Smooth muscle cell (in vitro differentiated cells): ENCODE results near the gene CDKN2D. TPM values are rescaled to one million over a fixed set of nuclear protein-coding genes. Genes with fewer than 3 reads are reported as not detected.

Experiments
- DNase-seq: peaks from one replicate; lab custom pipeline; 2025; ENCODE audit not compliant: unreplicated experiment; lab: John Stamatoyannopoulos, UW
- H2AFZ ChIP-seq: fragments of 200-600 bp; sonication (generic); 2 replicates; pipeline ENCODE4 v1.6.0; 2016; ENCODE audit warnings: antibody characterized with exemption, low read depth, mild to moderate bottlenecking
- H3F3A ChIP-seq: fragments of 200-600 bp; sonication (generic); 2 replicates; pipeline ENCODE4 v1.6.0; 2017; ENCODE audit warnings: antibody characterized with exemption, low read depth
- H3K27ac ChIP-seq: fragments of 200-600 bp; sonication (generic); 2 replicates; pipeline ENCODE4 v1.5.1; 2016; ENCODE audit warnings: low read depth, mild to moderate bottlenecking
- H3K27me3 ChIP-seq: fragments of 200-600 bp; sonication (generic); 2 replicates; pipeline ENCODE4 v1.6.1; 2016; ENCODE audit warnings: low read depth, mild to moderate bottlenecking
- H3K36me3 ChIP-seq: fragments of 200-600 bp; sonication (generic); 2 replicates; pipeline ENCODE4 v1.5.1; 2016; ENCODE audit warnings: low read depth
- H3K4me1 ChIP-seq: fragments of 200-600 bp; sonication (generic); 2 replicates; pipeline ENCODE4 v1.5.1; 2016; ENCODE audit warnings: low read depth
- H3K4me2 ChIP-seq: fragments of 200-600 bp; sonication (generic); 2 replicates; pipeline ENCODE4 v1.6.0; 2016; ENCODE audit warnings: mild to moderate bottlenecking
- H3K4me3 ChIP-seq: fragments of 200-600 bp; sonication (generic); 2 replicates; pipeline ENCODE4 v1.5.1; 2016; ENCODE audit warnings: mild to moderate bottlenecking
- H3K79me2 ChIP-seq: fragments of 200-600 bp; sonication (generic); 2 replicates; pipeline ENCODE4 v1.6.0; 2016; ENCODE audit warnings: low read depth, mild to moderate bottlenecking
- H3K9ac ChIP-seq: fragments of 200-600 bp; sonication (generic); 2 replicates; pipeline ENCODE4 v1.6.0; 2016; ENCODE audit warnings: low read depth
- H3K9me3 ChIP-seq: fragments of 200-600 bp; sonication (generic); replicated peaks from 2 replicates; pipeline ENCODE4 v1.5.1; 2016; ENCODE audit warnings: low read depth
- H4K20me1 ChIP-seq: fragments of 200-600 bp; sonication (generic); 2 replicates; pipeline ENCODE4 v1.6.0; 2016; ENCODE audit warnings: low read depth
- CTCF ChIP-seq: fragments of 200-600 bp; sonication (generic); IDR thresholded peaks from 2 replicates; pipeline ENCODE4 v1.5.1; 2017; ENCODE audit warnings: borderline replicate concordance, mild to moderate bottlenecking, antibody characterized with exemption; ENCODE audit not compliant: insufficient read depth, poor library complexity, severe bottlenecking
- WGBS: methylation state at CpG from one replicate; pipeline ENCODE4 v1.1.7; 2016; ENCODE audit warnings: low lambda C conversion rate; 5-methylcytosine and 5-hydroxymethylcytosine counted together
- polyA plus RNA-seq: library from polyadenylated mRNA; unstranded; fragments of >200 nt; fragmentation: Nextera tagmentation; extraction: Ambion mirVana; gene quantifications from 2 replicates; pipeline ENCODE4 v1.2.1, GENCODE V29; 2016
- total RNA-seq: library from RNA; depleted of rRNA; stranded (reverse); fragments of >200 nt; gene quantifications from 2 replicates; pipeline ENCODE4 v1.2.3, GENCODE V29; 2014

Gene CDKN2D
- total and polyA plus RNA-seq, 2 experiments from 2014 or later: 5.4 to 25.3 TPM

GRCh38 chr19:10519421-10519820 lies 49.4 kb downstream of the CDKN2D start:
- H3K4me3 ChIP-seq: no peak overlapping the region
- TF ChIP-seq CTCF: no peak
- peaks cover 9% of the 10 kb centered on the region for H3K27me3 ChIP-seq
- H3K4me1 ChIP-seq: peaks cover 12% of the 10 kb centered on the region
- H3K4me2 ChIP-seq: no peak overlapping the region
- no peaks in the 10 kb centered on the region for H4K20me1 ChIP-seq
- no peak overlapping the region for H3K9ac ChIP-seq
- H2AFZ ChIP-seq: no peak overlapping the region
- no peaks in the 10 kb centered on the region for H3K9me3 ChIP-seq
- no peak for DNase-seq
- H3K27ac ChIP-seq: no peak overlapping the region
- 92% methylated on average over 7 of the region's 7 CpGs for WGBS
- H3F3A ChIP-seq: no peaks in the 10 kb centered on the region
- peaks cover 16% of the 10 kb centered on the region for H3K79me2 ChIP-seq
- no peaks in the 10 kb centered on the region for H3K36me3 ChIP-seq

- no peak for DNase-seq
- H3F3A ChIP-seq: no peaks in the 10 kb centered on the region
- H3K4me3 ChIP-seq: peak overlapping the region; percentile 54
- H3K9me3 ChIP-seq: no peaks in the 10 kb centered on the region
- H3K79me2 ChIP-seq: peaks cover 16% of the 10 kb centered on the region
- peaks cover 12% of the 10 kb centered on the region for H3K4me1 ChIP-seq
- H3K36me3 ChIP-seq: no peaks in the 10 kb centered on the region
- no peaks in the 10 kb centered on the region for H4K20me1 ChIP-seq
- TF ChIP-seq CTCF: no peak
- 34% methylated on average over 32 of the region's 33 CpGs for WGBS
- peak overlapping the region; percentile 73 for H2AFZ ChIP-seq
- peak overlapping the region; percentile 93 for H3K4me2 ChIP-seq
- peaks cover 15% of the 10 kb centered on the region for H3K27me3 ChIP-seq
- no peak overlapping the region for H3K27ac ChIP-seq
- no peak overlapping the region for H3K9ac ChIP-seq
Measured at GRCh38 chr19:10518444-10519361, 50.1 kb downstream of the CDKN2D start.

GRCh38 chr19:10517760-10518443 lies 50.9 kb downstream of the CDKN2D start:
- Histone ChIP-seq H3K79me2 (peaks cover 16% of the 10 kb centered on the region), H4K20me1 (no peaks in the 10 kb centered on the region), H3K27me3 (peaks cover 19% of the 10 kb centered on the region), H3K27ac (no peak overlapping the region), H3K9ac (no peak overlapping the region), H3K9me3 (no peaks in the 10 kb centered on the region), H3F3A (no peaks in the 10 kb centered on the region), H2AFZ (peak overlapping the region; percentile 73), H3K4me3 (peak overlapping the region; percentile 54), H3K4me1 (peaks cover 12% of the 10 kb centered on the region), H3K36me3 (no peaks in the 10 kb centered on the region), H3K4me2 (peak overlapping the region; percentile 93)
- peak; percentile 50 for DNase-seq
- TF ChIP-seq CTCF: no peak
- 4% methylated on average over 18 of the region's 27 CpGs for WGBS
